NCI-H2081 treated with DMSO at 0.1 percent for 48 hours (cell line): Measurements from ENCODE around the gene UBQLN1.
A peak's percentile ranks its signal among the peaks of the same experiment; 100 is the strongest.

Experiments used
- DNase-seq: peaks from one replicate; lab custom pipeline; 2025; lab: John Stamatoyannopoulos, UW

UBQLN1 gene

DNA sequence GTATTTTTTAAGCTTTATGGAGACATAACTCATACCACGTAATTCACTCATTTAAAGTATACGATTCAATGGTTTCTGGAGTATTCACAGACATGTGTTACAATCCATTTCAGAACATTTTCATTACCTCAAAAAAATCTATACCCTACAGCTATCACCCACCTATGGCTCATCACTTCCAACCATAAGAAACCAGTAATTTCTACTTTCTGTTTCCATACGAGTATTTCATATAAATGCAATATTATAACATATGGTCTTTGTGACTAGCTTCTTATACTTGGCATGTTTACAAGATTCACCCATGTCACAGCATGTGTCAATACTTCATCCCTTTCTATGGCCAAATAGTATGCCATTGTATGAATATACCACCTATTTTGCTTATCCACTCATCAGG, 18.8 kb downstream of the UBQLN1 start:
- DNase-seq = no peak

DNA sequence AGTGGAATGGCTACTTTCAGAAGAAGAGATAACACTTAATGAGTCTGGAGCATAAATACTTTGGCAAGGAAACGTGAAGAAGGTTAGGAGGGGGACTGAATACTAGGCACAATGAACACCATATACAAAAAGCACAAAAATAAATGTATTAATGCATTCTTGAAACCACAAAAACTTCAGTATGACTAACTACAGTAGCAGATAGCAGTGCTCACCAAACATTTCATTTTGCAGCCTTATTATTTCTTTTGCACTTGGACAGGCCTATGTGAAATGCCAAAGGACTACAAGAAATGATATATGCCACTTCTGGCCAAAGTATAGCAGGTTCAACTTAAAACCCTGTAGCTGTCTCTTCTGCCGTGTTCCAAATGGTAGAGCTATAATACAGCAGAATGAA, 26.3 kb downstream of the UBQLN1 start:
- no peak for DNase-seq

DNA sequence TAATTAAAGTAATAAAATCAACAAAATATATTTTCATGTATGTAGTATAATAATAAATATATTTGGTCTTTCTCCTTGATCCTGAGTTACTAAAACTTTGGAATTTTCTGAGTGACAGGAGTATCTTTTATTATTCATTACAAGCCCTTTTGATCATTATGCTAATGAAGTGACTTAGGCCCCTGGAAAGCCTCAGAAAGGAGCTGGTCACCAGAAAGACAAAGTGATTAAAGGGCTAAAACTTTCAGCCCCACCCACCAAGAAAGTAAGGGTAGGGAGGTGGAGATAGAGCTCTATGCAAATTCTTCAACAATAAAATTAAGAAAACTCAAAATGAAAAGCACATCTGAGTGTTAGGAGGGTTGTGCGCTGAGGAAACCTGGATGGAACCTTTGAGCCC, 27.5 kb downstream of the UBQLN1 start:
- no peak for DNase-seq

DNA sequence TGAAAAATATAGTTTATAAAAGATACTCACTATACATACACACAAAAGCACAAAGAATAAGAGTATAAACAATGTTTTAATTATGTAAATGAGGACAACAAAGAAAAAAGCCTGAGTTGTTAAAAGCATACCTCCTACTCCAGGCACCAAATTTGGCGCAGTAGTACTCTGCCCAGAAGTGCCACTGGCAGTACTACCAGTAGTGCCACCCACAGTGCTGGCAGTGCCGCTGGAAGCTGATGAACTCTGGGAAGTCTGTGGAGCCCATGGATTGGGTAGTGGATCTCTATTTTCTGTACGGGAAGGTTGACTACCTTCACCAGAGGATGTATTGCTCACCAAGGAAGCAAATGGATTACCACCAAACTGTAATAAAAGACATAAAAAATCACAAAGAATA, 30.2 kb downstream of the UBQLN1 start:
- DNase-seq = no peak

DNA sequence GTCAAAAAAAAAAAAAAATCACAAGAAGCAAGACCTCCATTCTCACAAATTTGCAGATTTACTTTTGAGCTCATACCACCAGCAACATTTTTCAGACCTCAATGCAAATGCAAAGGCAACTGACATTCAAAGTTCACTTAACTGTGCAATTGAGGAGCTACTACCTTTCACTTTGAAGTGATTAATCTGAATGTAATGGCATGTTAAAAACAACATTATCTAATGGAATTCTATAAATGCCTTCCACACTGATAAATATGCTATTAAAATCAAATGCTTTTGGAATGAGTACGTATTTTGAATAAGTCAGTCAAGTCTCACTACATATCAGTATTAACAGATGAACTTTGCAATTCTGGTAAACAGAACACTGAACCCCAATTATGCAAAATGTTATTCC, 32.3 kb downstream of the UBQLN1 start:
- DNase-seq = no peak

DNA sequence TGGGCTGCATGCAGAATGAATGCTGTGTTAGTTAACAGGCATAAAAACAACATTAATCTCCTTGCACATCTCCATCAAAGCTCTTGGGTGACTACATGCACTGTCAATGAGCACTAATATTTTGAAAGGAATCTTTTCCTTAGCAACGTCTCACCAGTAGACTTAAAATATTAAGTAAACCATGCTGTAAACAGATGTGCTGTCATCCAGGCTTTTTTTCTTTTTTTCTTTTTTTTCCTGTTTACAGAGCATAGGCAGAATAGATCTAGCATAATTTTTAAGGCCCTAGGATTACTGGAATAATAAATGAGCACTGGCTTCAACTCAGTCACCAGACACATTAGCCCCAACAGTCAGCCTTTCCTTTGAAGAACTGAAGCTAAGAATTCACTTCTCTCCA, 36.3 kb downstream of the UBQLN1 start:
- DNase-seq = no peak

DNA sequence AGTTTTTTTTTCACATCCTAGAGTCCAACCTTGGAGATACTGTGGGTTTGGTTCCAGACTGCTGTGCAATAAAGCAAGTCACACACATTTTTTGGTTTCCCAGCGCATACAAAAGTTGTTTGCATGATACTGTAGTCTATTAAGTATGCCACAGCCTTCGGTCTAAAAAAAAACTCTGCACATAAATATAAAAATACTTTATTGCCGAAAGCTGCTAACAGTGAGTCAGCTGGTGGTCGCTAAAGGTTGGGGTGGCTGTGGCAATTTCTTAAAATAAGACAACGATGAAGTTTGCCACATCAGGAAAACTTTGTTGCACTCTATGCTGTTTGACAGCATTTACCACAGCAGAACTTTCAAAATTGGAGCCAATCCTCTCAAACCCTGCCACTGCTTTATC, 37.4 kb downstream of the UBQLN1 start:
- DNase-seq = no peak

DNA sequence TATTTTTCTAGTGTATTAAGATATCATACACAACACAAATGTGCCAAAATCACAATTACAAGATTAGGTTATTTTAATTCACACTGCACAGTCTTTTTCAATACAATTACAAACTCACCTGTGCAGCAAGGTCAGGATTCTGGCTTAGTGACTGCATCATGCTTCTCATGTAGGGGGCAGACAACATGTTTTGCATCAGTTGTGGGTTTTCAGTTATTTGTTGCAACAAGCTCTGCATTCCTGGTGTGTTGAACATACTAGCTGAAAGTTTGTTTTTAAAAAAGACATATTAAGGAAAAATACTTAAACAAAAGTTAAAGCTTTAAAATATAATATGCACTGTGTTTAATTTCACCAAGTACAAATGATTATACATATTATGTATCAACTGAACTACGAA, 38.7 kb downstream of the UBQLN1 start:
- no peak for DNase-seq

DNA sequence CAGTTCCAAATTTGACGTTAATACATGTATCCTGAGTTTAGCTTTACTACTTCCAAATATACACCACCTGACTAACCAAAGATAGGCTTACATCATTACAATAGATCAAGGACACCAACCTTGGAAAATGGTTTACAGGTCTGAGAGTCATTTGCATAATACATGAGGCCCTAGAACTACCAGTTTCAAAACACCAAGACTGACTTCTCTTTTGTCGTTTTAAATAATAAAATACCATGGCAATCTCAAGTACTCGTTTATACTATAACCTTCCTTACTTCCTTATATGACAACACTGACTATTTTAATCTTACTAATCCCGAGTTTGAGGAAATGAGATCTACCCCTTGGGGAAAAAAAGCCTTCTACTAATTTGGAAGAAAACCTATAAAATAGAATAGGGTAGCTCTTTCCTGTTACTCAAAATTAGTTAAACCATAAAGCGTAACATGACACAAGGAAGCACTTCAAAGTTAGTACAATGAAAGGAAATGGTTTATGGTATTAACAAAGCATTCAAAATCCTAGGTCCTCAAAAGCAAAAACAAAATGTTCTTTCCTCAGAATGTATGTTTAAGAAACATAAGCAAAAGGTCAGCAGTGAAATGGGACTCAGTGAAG, 42.1 kb downstream of the UBQLN1 start:
- DNase-seq = no peak

DNA sequence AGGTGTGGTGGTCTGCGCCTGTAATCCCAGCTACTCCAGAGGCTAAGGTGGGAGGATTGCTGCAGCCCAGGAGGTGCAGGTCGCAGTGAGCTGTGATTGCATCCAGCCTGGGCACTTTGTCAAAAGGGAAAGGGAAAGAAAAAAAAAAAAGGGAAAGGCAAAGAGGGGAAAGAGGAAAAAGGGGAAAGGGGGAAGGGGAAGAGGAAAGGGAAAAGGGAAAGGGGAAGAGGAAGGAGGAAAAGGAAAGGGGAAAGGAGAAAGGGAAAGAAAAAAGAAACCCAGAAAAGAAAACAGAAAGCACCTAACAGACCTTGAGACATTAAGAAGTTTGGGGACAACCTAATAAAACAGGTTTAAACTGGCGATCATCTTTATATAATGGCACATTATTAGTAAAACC, 44.8 kb downstream of the UBQLN1 start:
- DNase-seq = no peak

DNA sequence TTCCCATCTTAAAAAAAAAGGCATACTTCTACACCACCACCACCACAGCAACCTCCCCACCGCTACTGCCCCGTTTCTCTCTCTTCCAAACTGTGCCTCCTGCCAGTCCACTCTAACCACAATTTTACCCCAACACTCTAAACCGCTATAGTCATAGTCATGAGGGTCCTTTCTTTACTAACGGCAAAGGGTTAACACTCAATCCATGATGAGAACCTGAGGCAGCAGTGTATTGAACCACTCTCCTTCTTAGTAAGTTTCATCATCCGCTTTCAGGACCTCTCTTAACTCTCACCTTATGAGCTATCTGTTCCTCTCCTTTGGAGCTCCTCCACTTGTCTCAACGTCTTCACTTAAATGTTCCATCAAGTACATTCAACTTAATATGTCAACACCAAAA, 50.8 kb downstream of the UBQLN1 start:
- no peak for DNase-seq

DNA sequence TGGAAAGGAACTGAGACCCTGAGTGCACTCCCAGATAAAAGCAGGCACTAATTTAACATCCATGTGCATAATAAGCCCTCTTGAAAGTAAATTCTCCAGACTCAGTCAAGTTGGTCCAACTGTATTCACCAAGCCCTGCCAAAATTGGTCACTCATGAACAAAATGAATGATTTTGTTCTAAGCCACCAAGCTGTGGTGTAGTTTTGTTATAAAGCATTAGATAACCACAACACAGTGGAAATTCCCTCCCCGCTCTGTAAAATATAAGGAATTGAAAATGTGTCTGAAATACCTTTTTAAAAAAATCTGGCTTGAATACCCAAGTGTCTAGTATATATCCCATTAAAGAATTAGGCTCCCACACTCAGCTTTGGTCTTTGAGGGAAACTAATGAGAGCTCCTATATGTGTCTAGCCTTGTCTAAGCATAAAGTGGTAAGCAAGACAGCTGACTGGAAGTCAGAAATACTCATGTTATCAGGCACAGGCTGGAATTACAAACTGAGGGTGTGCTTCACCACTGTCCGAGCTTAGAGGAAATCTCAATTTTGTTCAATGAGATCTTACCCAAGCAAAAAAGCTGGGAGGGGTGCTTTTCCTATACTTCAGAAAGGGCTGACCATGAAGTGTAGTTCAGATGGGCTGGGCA, 51.6 kb downstream of the UBQLN1 start:
- DNase-seq = no peak

DNA sequence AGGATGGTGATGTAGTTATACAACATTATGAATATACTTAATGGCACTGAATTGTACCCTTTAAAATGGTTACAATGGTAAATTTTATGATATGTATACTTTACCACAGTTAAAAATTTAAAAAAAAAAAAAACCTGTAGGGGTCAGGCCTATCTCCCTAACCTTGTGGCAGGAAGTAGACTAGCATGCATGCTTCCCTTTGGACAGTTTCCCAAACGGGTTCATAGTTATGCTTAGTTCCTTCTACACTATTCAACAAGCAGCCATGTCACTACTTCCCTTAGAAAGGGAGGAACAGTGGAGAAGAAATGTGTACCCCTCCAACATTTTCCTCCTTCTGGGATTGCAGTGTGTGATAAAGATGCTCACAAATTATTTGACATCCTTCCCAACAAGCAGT, 52.3 kb downstream of the UBQLN1 start:
- no peak for DNase-seq

DNA sequence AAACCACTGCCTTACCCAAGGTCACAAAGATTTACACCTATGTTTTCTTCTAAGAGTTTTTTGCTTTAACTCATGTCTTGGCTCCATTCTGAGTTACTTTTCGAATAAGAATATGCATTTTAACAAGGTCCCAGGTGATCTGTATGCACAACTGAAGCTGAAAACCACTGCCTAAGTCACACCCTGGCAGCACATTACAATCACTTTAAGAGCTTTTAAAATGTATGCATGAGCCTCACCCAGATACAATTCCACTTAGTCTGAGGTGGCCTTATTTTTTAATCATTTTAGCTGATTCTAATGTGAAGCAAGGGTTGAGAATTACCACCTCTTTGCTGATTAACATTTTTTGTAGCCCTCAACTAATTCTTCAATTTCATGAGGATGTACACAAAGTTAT, 55.3 kb downstream of the UBQLN1 start:
- DNase-seq = no peak

DNA sequence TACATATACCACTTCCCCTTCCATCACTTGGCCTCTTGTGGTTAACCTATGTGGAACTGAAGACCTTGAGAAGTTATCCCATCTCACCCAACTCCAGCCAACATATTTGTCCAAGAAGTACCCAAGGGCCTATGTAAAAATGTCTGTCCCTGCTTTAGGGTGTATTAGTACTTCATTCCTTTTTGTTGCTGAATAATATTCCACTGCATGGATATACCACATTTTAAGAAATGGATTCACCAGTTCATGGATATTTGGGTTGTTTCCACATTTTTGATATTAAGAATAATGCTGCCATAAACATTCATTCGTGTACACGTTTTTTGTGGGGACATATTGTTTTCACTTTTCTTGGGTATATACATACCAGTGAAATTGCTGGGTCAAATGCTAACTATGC, 56.2 kb downstream of the UBQLN1 start:
- no peak for DNase-seq

DNA sequence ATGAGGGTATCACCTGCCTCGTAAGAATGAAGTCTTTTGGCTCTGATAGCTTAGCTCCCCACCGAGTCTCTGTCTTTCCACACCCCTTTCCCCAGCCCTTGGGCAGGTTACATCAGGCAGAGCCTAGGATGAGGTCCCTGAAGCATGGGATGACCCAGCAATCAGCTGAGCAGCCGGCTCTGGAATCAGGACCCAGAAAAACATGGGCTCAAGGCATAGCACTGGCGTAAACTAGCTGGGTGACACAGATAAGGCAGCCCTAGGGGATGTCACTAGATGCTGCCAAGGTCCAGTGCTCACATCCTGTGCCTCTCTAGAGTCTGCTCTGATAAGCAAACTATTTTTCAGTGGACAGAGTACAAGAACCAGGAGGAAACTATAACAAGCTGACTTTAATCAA, 58.2 kb downstream of the UBQLN1 start:
- DNase-seq = no peak

DNA sequence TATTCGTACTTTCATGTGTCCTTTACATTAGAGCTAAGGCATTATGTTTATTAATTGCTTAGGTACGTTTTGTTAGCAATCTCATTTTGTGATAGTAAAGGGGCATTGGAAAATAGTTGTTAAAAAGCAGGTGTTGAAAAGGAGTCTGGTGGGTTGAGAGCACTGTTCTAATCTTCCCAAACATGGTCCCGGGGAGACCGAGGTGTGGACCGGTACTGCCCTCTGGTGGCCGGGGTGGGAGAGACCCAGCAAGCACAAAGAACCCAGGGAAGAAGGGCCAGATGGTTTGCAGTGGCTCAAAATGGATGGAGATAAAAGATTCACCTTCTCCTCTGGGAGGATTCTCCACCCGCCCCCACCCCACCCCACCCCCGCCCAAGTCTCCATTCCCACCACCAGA, 58.7 kb downstream of the UBQLN1 start:
- DNase-seq = peak; percentile 3

DNA sequence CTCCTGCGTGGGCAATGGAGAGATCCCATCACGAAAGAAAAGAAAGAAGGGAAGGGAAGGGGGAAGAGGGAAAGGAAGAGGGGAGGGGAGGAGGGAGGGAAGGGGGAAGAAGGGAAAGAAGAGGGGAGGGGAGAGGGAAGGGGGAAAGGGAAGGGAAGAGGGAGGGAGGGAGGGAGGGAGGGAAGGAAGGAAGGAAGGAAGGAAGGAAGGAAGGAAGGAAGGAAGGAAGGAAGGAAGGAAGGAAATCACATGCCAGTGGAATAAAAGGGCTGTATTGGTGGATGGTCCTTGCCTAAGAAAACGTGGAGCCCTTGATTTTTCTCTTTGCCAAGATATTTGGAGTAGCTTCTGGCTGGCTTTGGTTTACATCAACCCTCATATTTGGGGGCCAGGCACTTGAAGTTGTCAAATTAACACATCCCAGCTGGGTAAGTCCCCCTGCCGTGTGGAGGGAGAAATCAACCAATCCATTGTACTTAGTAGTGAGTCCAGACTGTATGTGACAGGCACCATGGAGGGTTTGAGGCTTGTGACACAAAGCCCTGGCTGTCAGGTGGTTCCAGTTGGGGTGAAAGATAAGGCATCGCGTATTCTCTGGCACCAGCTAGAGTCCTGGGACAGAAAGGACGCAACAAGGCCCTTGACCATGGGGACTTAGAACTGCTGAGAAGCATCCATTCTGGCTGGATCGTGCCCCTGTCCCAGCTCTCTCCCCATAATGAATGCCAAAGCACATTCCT, 61.1 kb downstream of the UBQLN1 start:
- DNase-seq = no peak

DNA sequence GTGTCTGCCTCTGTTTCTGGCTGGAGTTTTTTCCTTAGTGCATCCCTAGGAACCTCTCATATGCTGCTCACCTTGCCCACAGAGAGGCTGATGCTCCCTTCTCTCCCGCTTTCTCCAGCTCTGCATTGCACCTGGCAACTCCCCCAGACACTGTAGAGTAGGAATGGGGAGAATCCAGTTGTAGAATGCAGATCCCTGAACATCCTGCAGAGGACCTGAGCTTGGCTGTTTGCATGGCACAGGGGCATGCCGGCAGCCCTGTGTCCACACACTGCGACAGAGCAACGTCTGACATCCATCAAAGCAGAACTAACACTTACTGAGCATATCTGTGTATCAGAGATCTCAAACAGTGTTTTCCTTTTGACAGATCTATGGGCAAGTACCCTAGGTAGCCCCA, 65.0 kb downstream of the UBQLN1 start:
- no peak for DNase-seq

DNA sequence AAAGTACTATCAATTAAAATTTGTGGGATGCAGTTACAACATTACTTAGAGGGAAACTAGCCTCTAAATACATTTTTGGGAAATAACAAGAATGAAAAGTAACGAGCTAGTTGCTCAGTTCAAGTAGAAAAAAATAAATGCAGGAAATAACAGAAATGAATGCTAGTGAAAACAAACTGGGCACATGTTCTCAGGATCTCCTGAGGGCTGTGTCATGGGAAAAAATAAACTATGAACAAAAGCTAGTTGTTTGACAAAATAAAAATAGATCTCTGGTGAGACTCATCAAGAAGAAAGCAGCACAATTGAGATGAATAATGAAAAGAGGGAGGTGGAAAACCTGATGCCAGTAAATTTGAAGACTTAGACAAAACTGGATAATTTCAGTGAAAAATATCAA, 68.5 kb downstream of the UBQLN1 start:
- DNase-seq = no peak

DNA sequence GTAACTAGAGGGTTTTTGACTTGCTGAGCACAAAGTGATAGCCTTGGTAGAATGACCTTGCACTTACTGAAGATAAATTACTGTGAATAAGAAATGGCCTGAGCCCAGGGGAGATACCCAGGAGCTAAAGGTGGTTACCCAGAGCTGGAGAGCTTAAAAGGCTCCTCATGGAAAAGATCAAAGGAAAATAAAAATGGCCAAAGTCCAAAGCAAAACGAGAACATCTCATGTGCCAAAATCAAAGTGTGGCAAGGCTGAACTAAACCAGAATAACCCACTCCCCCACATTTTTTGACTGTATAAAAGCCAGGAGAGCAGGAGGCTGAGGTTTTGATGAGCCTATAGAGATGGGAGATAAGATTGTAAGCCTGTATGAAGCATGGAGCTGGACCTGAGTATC, 70.4 kb downstream of the UBQLN1 start:
- DNase-seq = no peak

DNA sequence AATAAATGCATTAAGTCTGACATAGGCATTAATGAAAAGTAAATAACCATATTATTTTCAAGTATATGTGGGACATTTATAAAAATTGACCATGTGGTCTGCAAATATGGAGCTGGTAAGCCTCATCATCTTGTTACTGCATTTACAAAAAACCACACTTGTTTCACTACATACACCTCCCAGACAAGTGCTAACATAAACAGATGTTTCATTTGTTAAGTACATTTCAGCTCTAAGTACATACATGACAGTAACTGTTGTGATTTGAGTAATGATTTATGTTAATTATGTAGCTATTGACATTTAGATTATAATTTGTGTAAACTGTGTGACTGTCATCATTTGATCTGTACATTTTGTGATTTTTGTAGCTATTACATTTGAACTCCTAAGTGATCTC, 70.9 kb downstream of the UBQLN1 start:
- DNase-seq = no peak

DNA sequence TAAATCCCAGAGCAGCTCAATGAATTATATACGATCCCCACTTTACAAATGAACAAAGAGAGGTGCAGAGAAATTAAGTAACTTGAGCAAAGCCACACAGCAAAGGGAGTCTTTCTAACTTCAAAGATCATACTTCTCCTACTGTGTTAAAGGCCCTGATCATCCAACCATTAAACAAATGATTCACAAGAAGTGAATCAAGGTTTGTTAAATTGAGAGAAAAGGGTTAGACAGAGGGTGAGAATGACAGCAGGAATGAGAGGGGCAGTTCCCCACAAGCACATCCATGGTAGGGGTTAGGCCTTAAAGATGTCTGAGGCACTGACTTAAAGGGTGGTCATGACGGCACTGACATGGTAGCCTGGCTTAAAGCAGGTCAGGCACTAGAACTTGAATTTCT, 74.1 kb downstream of the UBQLN1 start:
- DNase-seq = no peak

DNA sequence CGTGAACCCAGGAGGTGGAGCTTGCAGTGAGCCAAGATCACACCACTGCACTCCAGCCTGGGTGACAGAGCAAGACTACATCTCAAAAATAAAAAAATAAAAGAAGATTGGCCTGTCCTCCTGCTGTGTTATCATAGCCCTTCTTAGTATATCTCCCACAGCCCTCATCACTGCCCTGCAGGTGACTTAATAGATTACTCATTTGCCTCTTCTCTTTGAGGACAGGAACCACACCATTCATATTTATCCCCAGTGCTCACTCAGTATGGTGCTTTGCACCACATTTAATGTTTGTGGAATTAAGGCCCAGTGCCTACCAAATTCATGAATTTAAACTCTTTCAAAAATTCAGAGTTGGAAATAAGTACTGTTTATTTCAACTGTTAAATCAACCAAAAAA, 74.5 kb downstream of the UBQLN1 start:
- DNase-seq = no peak
